Omental fat pad (tissue), 4 donors: ENCODE results near the gene PNPLA7. TPM values are rescaled to one million over a fixed set of nuclear protein-coding genes. Genes with fewer than 3 reads are reported as not detected.
"Not testable (repeated sequence)": the region's sequence is repeated elsewhere in the genome, so short reads cannot be mapped to it uniquely, and the experiment has no call there.

Experiments
- ATAC-seq: fragments of 150-250 bp; one replicate; pipeline ENCODE4 v1.9.1; 2016; ENCODE audit warnings: mild to moderate bottlenecking, moderate library complexity; ENCODE audit not compliant: low FRiP score
- DNase-seq: peaks from one replicate; pipeline ENCODE4 v3.0.0-alpha.2; 2019; ENCODE audit warnings: low spot score
- CTCF ChIP-seq, 3 donors: fragments of 450-650 bp; IDR thresholded peaks; one replicate each; pipeline ENCODE4 v1.5.1; 2016 to 2017; ENCODE audit warnings: antibody characterized with exemption in 3 of 3, mild to moderate bottlenecking in 3 of 3, moderate library complexity in 2 of 3
- total RNA-seq, 4 donors: library from RNA; depleted of rRNA; stranded (reverse); fragments of >200 nt; gene quantifications; one replicate each; pipeline ENCODE4 v1.1.0, GENCODE V29; 2016

Gene PNPLA7
- total RNA-seq, 4 donors from 2014 or later, result 7.1 to 23.1 (median 13.9) TPM

GRCh38 chr9:137516144-137516917 lies 33.9 kb downstream of the PNPLA7 start:
- ATAC-seq (no peak), DNase-seq (no peak)
- no peak for TF ChIP-seq CTCF (IDR thresholded peaks at IDR 0.05)

- DNase-seq (no peak), ATAC-seq (no peak)
- no peak for TF ChIP-seq CTCF (IDR thresholded peaks at IDR 0.05)
Observed at GRCh38 chr9:137515338-137515724, 34.9 kb downstream of the PNPLA7 start.

- TF ChIP-seq CTCF (IDR thresholded peaks at IDR 0.05), result no peak
- ATAC-seq (no peak), DNase-seq (no peak)
Observed at GRCh38 chr9:137514691-137515337, 35.4 kb downstream of the PNPLA7 start.

GRCh38 chr9:137513801-137514570 lies 36.2 kb downstream of the PNPLA7 start:
- DNase-seq, ATAC-seq: not testable (repeated sequence)

- not testable (repeated sequence) for ATAC-seq, DNase-seq
Observed at GRCh38 chr9:137513136-137513535, 37.1 kb downstream of the PNPLA7 start.

GRCh38 chr9:137511758-137512463 lies 38.3 kb downstream of the PNPLA7 start:
- no peak for DNase-seq

GRCh38 chr9:137511126-137511525 lies 39.1 kb downstream of the PNPLA7 start:
- not testable (repeated sequence) for ATAC-seq, DNase-seq

More at GRCh38 chr9:137511758-137512463, 38.3 kb downstream of the PNPLA7 start:
- no peak for TF ChIP-seq CTCF (IDR thresholded peaks at IDR 0.05)
- ATAC-seq, result no peak

- ATAC-seq, result no peak
- DNase-seq, result no peak
- no peak for TF ChIP-seq CTCF (IDR thresholded peaks at IDR 0.05)
Observed at GRCh38 chr9:137509198-137509597, 41.0 kb downstream of the PNPLA7 start.
